HG02840 (cell line): Measurements from ENCODE around the gene LYPD3.
"Not testable (repeated sequence)": the region's sequence is repeated elsewhere in the genome, so short reads cannot be mapped to it uniquely, and the experiment has no call there.

ENCODE experiments used
- ATAC-seq: cut with Tn5 transposase; IDR thresholded peaks from one replicate; pipeline ENCODE4 v1.9.1; 2021; ENCODE audit warnings: mild to moderate bottlenecking, moderate library complexity, moderate number of reproducible peaks; ENCODE audit not compliant: unreplicated experiment, low FRiP score

LYPD3 gene

DNA sequence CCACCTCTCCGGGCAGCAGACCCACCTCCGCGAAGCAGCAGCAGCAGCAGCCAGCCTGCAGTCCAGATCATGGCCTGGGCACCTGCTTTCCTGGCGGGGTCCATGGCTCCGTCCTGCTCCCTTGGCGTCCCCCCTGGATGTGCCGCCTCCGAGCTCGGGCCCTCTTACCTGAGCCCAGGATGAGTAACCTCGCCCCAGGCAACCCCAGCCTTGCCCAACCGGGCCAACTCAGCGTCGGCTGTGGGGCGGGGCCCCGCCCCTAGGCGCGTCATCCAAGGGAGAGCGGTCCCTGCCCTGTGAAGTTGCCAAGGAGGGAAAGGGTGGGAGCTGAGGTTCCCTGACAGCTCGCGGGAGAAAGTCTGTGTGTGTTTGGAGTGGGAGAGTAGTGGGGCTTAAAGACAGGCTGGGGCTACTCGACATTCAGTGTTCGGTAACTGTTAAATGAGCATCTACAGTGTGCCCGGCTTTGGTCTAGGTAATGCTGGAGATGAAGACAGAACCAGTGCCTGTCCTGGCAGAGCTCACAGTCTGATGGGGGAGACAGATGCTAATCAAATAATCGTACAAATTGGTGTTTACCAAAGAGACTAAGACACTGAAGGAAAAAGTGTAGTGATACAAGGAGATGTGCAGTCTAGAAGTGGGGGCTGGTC, at the start of gene LYPD3:
TSS of gene LYPD3 (minus strand) at position 141 of the 653 bp plus-strand sequence. CDS start at position 104, 37 bp downstream.
- no peak for ATAC-seq

DNA sequence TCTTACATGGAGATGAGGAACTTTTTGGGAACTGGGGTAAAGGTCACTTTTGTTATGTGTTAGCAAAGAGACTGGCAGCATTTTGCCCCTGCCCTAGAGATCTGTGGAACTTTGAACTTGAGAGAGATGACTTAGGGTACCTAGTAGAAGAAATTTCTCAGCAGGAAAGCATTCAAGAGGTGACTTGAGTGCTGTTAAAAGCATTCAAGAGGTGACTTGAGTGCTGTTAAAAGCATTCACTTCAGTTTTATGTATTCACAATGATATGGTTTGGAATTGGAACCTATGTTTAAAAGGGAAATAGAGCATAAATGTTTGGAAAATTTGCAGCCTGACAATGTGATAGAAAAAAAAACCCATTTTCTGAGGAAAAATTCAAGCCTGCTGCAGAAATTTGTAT, 47.0 kb upstream of the LYPD3 start:
- not testable (repeated sequence) for ATAC-seq

DNA sequence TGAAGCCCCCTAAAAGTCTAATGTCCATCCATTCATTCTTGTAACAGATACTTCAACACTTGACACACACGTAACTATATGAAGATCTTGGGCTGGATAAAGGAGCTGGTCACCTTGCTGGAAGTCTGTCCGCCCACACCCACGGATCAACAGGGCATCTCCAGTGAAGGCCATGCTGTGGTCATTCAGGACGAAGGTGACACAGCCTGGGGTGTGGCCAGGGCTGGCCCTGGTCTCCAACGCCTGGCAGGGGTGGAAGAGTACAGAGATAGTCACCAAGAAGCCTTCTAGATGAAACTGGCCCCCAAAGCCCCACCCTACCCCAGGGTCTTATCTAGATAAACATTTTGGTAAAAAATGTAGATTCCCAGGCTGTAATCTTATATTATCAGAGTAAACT, 45.9 kb upstream of the LYPD3 start:
- no peak for ATAC-seq

- ATAC-seq = no peak
Observed at GRCh38 chr19:43510713-43511112, 45.3 kb upstream of the LYPD3 start.

GRCh38 chr19:43507880-43508279, 42.5 kb upstream of the LYPD3 start:
- ATAC-seq = no peak

DNA sequence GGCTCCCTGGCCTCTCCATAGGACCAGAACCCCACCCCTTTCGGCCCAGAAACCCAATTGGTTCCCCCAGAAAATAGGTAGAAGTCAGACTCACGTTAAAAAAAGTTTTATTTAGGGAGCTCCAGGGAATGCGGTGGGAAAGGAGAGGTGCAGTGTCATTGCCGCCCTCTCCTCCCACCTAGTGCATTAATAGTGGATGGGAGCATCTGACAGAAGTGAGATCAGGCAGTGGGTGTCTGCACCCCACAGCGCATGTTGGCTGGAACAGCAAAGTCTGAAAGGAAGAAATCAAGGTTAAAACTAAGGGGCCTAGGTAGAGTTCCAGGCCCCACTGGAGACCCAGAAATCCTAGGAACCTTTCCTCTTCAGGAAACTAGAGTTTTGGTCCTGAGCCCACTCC, 41.2 kb upstream of the LYPD3 start:
- no peak for ATAC-seq

GRCh38 chr19:43505941-43506340, 40.5 kb upstream of the LYPD3 start:
- ATAC-seq = no peak

DNA sequence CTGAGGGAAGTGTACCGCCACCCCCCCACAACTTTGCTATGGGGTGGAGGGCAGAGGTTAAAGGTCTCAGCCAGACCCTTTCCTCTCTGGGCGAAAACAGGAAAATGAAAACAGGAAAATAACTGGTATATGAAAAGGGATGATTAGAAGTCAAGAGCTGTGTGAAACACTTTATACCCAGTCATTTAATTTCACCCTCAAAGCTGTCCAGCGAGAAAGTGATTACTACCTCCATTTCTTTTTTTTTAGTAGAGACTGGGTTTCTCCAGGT, 39.7 kb upstream of the LYPD3 start:
- no peak for ATAC-seq

- peak; percentile 11 for ATAC-seq
Observed at GRCh38 chr19:43504426-43505185, 39.2 kb upstream of the LYPD3 start, which contains the start of gene PHLDB3. PHLDB3 (minus strand) TSS chr19:43504746; CDS start chr19:43504118, 628 bp downstream.

- ATAC-seq = peak; percentile 92
Observed at GRCh38 chr19:43503501-43504425, 38.4 kb upstream of the LYPD3 start.

DNA sequence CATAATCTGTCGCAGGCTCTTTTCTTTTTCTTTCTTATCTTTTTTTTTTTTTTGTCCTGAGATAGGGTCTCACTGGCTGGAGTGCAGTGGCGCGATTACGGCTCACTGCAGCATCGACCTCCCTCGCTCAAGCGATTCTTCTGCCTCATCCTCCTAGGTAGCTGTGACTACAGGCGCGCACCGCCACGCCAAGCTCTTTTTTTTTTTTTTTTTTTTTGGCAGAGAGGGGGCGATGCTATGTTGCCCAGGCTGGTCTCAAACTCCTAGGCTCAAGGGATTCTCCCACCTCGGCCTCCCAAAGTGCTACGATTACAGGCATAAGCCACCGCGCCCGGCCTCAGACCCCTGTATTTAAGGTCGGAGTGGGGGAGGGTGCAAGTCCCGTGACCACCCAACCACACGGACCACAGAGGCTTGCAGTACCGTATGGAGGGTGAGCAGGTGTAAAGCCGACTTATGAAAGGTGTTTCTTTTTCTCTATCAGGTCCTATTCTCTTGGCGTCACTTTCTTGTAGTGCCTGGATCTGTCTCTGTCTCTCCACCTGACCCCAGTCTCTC, 37.1 kb upstream of the LYPD3 start:
- ATAC-seq = no peak

GRCh38 chr19:43501661-43502418, 36.4 kb upstream of the LYPD3 start:
- no peak for ATAC-seq

DNA sequence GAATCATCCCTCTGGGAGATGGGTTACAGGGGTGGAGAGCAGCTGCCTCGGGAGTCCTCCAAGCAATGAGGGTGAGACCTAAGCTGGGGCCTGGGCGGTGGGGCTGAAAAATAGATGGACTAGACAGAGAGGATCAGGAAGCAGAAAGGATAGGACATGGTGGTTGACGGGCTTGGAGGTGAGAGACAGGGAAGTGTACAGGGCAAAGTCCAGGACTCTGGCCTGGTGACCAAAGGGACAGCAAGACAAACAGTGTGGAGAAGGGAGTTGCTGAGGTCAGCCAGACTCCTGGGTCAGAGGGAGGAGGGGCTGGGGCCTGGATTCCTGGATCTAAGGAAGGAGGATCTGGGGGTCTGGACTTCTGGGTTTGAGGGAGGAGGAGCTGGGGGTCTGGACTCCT, 33.6 kb upstream of the LYPD3 start:
- ATAC-seq = no peak

GRCh38 chr19:43498233-43498842, 32.9 kb upstream of the LYPD3 start:
- ATAC-seq = no peak

DNA sequence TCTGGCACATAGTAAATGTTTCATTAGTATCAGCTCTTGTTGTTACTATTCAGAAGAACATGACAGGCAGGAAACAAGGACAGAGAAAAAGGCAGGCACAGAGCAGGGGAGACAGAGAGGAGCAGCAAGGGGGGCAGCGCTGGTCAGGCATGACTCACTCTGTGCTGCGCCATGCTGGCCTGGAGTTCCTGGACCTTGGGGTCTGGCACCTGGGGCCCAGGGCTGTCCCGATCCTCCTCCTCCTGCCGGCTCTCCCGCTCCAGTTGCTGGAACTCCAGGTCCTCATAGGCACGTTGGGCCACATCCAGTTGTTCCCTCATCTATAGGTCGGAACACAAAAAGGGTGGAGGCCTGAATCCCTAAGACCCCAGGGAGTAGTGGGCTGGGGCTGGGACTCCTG, 31.6 kb upstream of the LYPD3 start:
- no peak for ATAC-seq

- ATAC-seq = no peak
Observed at GRCh38 chr19:43495082-43495481, 29.7 kb upstream of the LYPD3 start.

- no peak for ATAC-seq
Observed at GRCh38 chr19:43490759-43491158, 25.4 kb upstream of the LYPD3 start.

- no peak for ATAC-seq
Observed at GRCh38 chr19:43489979-43490599, 24.7 kb upstream of the LYPD3 start.

GRCh38 chr19:43489310-43489709, 23.9 kb upstream of the LYPD3 start:
- no peak for ATAC-seq
